GM12878 (cell line): ENCODE measurements around the gene PYGB. TPM values are rescaled to one million over a fixed set of nuclear protein-coding genes. Genes with fewer than 3 reads are reported as not detected.

Experiments used
- ATAC-seq: fragments of 200-7000 bp; cut with Tn5 transposase; 3 replicates; pipeline ENCODE4 v1.9.1; 2020; ENCODE audit warnings: mild to moderate bottlenecking, moderate library complexity
- BruUV-seq: library from RNA; stranded (reverse); fragments of 400-500 nt; replicated peaks from 2 replicates; lab custom pipeline; 2021; lab: Mats Ljungman, UMichigan
- CTCF ChIA-PET: fragments of 300-600 bp; sonication (Branson Sonifier 250); formaldehyde crosslinking; extraction: SDS; loops from one replicate; lab custom pipeline; 2021; ENCODE audit warnings: inconsistent platforms; lab: Yijun Ruan, JAX
- POLR2A ChIA-PET: fragments of 350-600 bp; formaldehyde crosslinking; extraction: SDS; loops from one replicate; lab custom pipeline; 2021; ENCODE audit warnings: inconsistent platforms; lab: Charles Lee
- RAD21 ChIA-PET: fragments of 300-600 bp; sonication (Branson Sonifier 250); formaldehyde crosslinking; loops from one replicate; lab custom pipeline; 2023; ENCODE audit warnings: antibody characterized with exemption; ENCODE audit not compliant: unreplicated experiment; lab: Charles Lee
- SMC1A ChIA-PET: fragments of 300-600 bp; sonication (Branson Sonifier 250); formaldehyde crosslinking; loops from one replicate; lab custom pipeline; 2023; ENCODE audit not compliant: unreplicated experiment, uncharacterized antibody; lab: Charles Lee
- DNase-seq: peaks from one replicate; pipeline ENCODE4 v3.0.0-alpha.2; 2011; ENCODE audit warnings: low read depth, low spot score
- FAIRE-seq: peaks from 3 replicates; lab custom pipeline; 2011; peaks lifted over from hg19 to GRCh38; lab: Jason Lieb, UNC
- H2AFZ ChIP-seq: 2 replicates; pipeline ENCODE4 v1.6.0; 2011; ENCODE audit warnings: low read depth, low read length, control low read depth; ENCODE audit not compliant: control insufficient read depth
- H3K27ac ChIP-seq: 2 replicates; pipeline ENCODE4 v1.5.1; 2011; ENCODE audit warnings: control low read depth; ENCODE audit not compliant: control insufficient read depth, insufficient read depth
- H3K27me3 ChIP-seq, 2 experiments: replicated peaks in 1 of 2; 2 replicates each; pipeline versions ENCODE4 v1.6.0 to v1.6.1; 2011; ENCODE audit warnings: low read length in 1 of 2; ENCODE audit not compliant: control insufficient read depth in 2 of 2, insufficient read depth in 2 of 2
- H3K36me3 ChIP-seq, 2 experiments: 2 replicates each; pipeline ENCODE4 v1.5.1; 2011; ENCODE audit warnings: low read length in 1 of 2; ENCODE audit not compliant: control insufficient read depth in 2 of 2, insufficient read depth in 2 of 2
- H3K4me1 ChIP-seq: 2 replicates; pipeline ENCODE4 v1.6.1; 2011; ENCODE audit warnings: mild to moderate bottlenecking, low read length, moderate library complexity, mixed read lengths; ENCODE audit not compliant: control insufficient read depth, insufficient read depth
- H3K4me2 ChIP-seq: 2 replicates; pipeline ENCODE4 v1.6.0; 2011; ENCODE audit warnings: control low read depth; ENCODE audit not compliant: control insufficient read depth, insufficient read depth
- H3K4me3 ChIP-seq: fragments of 200-600 bp; sonication (generic); 2 replicates; pipeline ENCODE4 v1.5.1; 2016
- H3K79me2 ChIP-seq: 2 replicates; pipeline ENCODE4 v1.6.0; 2011; ENCODE audit warnings: low read length; ENCODE audit not compliant: control insufficient read depth, insufficient read depth
- H3K9ac ChIP-seq: 2 replicates; pipeline ENCODE4 v1.8.0; 2011; ENCODE audit warnings: low read length, control low read depth, mixed read lengths; ENCODE audit not compliant: control insufficient read depth, insufficient read depth
- H3K9me3 ChIP-seq: replicated peaks from 3 replicates; pipeline ENCODE4 v1.5.1; 2011; ENCODE audit warnings: mild to moderate bottlenecking, low read length; ENCODE audit not compliant: control insufficient read depth, insufficient read depth
- H4K20me1 ChIP-seq: 2 replicates; pipeline ENCODE4 v1.6.0; 2011; ENCODE audit not compliant: control insufficient read depth, insufficient read depth
- EP300 ChIP-seq, 2 experiments: fragments of 150-350 bp in 1 of 2; IDR thresholded peaks; 2 replicates each; pipeline ENCODE4 v1.6.1; 2011 to 2012; ENCODE audit warnings: low read depth in 2 of 2, low read length in 2 of 2, borderline replicate concordance in 1 of 2, improper control_type of control experiment in 1 of 2, inconsistent platforms in 1 of 2; ENCODE audit not compliant: control insufficient read depth in 1 of 2
- KLF5 ChIP-seq: fragments of 450-650 bp; IDR thresholded peaks from 2 replicates; pipeline ENCODE4 v1.6.1; 2014; ENCODE audit warnings: mild to moderate bottlenecking; ENCODE audit not compliant: partially characterized antibody
- TBL1XR1 ChIP-seq: IDR thresholded peaks from 2 replicates; pipeline ENCODE4 v1.6.1; 2012; ENCODE audit warnings: low read depth, low read length, improper control_type of control experiment
- ZZZ3 ChIP-seq: IDR thresholded peaks from 2 replicates; pipeline ENCODE4 v1.6.1; 2011; ENCODE audit warnings: low read depth; ENCODE audit not compliant: control insufficient read depth, insufficient read length
- WGBS: methylation state at CpG from one replicate; pipeline ENCODE4 v1.1.6; 2016; ENCODE audit warnings: low lambda C conversion rate; ENCODE audit not compliant: insufficient replicate concordance, insufficient coverage; ENCODE audit errors: missing lambda C conversion rate; 5-methylcytosine and 5-hydroxymethylcytosine counted together
- in situ Hi-C: fragments of 300-500 bp; cut with MboI; formaldehyde crosslinking; loops from 9 replicates; pipeline ENCODE4 v1.14.3; 2018; ENCODE audit warnings: mixed read lengths
- intact Hi-C: fragments of 100-400 bp; cut with micrococcal nuclease; formaldehyde crosslinking; loops from one replicate; pipeline ENCODE4 v1.14.2; 2022; ENCODE audit not compliant: unreplicated experiment
- polyA plus RNA-seq, 11 experiments: library from polyadenylated mRNA; depleted of rRNA in 4 of 11; unstranded in 6 of 11; stranded (reverse) in 5 of 11; fragments of >200 nt; fragmentation: Nextera tagmentation in 4 of 11; fragmentation: Illumina TruSeq in 1 of 11; extraction: Ambion mirVana in 4 of 11; extraction: Trizol in 1 of 11; gene quantifications; 1 replicate in 1 of 11; 2 replicates in 10 of 11; pipeline versions ENCODE4 v1.2.1 to v1.2.3, GENCODE V29; 2011 to 2016; ENCODE audit warnings: inconsistent platforms in 2 of 11, missing spikeins in 2 of 11, low read depth in 1 of 11
- total RNA-seq, 4 experiments: library from RNA; depleted of rRNA in 3 of 4; stranded (reverse); fragments of >200 nt in 3 of 4; fragmentation: Illumina TruSeq in 1 of 4; extraction: Trizol in 1 of 4; gene quantifications; 2 replicates each; pipeline versions ENCODE4 v1.2.1 to v1.2.3, GENCODE V29; 2013 to 2021
- TF ChIP-seq, protein P1 (sequence below): fragments of 450-650 bp; IDR thresholded peaks from 2 replicates; pipeline ENCODE4 v1.6.1; 2017; ENCODE audit warnings: mild to moderate bottlenecking, low read depth, inconsistent platforms; ENCODE audit not compliant: poor library complexity, severe bottlenecking

Gene PYGB
- total and polyA plus RNA-seq, 10 of the 15 experiments (the other 5 are each of a cell fraction or from before 2014, with no cell fraction given), result 0.34 to 33.5 (median 21.8) TPM

DNA sequence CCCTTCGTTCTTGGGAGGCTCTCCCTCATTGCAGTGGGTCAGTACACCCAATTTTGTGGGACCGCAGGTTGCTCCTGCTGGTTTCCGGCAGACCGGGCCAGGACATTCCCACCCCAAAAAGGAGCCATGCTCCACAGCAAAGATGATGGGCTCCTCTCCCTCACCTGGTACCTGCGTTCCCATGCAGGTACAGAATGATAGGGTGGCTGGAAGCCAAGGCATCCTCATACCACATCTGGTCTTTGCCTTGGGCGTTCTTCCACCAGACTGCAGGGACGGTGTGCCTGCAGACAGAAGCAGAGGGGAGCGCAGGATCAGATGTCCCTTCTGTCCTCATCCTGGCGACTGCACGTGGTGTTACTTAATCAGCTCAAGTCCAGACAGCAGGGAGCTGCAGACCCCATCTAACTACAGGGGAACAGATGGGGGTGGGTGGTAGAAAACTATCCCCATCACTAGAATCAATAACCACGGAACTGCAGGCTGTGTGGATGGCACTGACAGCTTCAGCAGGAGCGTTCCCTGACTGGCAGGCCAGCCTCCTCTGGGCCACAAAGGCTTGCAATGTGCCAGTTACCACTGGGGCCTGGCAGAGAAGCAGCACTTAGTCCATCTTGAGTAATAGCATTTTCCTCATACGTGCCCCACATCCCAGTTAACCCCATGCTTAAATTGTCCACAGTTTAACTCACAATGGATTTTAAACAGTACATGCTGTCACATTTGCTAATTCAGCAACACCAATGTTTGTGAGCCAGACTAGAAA, 72.3 kb downstream of the PYGB start:
- DNase-seq (no peak), ATAC-seq (no peak), FAIRE-seq (no peak)
- no peak overlapping the region for H3K4me2 ChIP-seq
- H4K20me1 ChIP-seq, result no peaks in the 10 kb centered on the region
- in situ Hi-C loops (no loop called here), intact Hi-C loops (no loop called here)
- CTCF ChIA-PET, result interaction anchor here (1.8 kb wide), 1 partner anchor 77 kb away, joined by 6 read pairs; no protein-coding TSS in a partner anchor
- H3K36me3 ChIP-seq, result peaks cover 16% of the 10 kb centered on the region in 2 experiments
- RAD21 ChIA-PET, result interaction anchor here (0.6 to 1.6 kb wide), 4 partner anchors 9 to 78 kb away, joined by 3 to 7 read pairs (median 4); no protein-coding TSS in a partner anchor
- H3K27me3 ChIP-seq, result no peaks in the 10 kb centered on the region
- POLR2A ChIA-PET, result no interaction called here
- peaks cover 40% of the 10 kb centered on the region for H3K4me1 ChIP-seq
- SMC1A ChIA-PET, result interaction anchor here (0.6 to 5.1 kb wide), 3 partner anchors 26 to 323 kb away, joined by 3 to 23 read pairs (median 4); no protein-coding TSS in a partner anchor
- peaks cover 16% of the 10 kb centered on the region for H3K79me2 ChIP-seq
- WGBS, result 88% methylated on average over 13 of the region's 13 CpGs
- peak overlapping the region; percentile 93 for H3K27ac ChIP-seq
- no TSS peak for BruUV-seq
- no peak overlapping the region for H2AFZ ChIP-seq
- H3K4me3 ChIP-seq, result no peak overlapping the region
- H3K9ac ChIP-seq, result no peak overlapping the region
- no peaks in the 10 kb centered on the region for H3K9me3 ChIP-seq
- TF ChIP-seq, protein P1, sequence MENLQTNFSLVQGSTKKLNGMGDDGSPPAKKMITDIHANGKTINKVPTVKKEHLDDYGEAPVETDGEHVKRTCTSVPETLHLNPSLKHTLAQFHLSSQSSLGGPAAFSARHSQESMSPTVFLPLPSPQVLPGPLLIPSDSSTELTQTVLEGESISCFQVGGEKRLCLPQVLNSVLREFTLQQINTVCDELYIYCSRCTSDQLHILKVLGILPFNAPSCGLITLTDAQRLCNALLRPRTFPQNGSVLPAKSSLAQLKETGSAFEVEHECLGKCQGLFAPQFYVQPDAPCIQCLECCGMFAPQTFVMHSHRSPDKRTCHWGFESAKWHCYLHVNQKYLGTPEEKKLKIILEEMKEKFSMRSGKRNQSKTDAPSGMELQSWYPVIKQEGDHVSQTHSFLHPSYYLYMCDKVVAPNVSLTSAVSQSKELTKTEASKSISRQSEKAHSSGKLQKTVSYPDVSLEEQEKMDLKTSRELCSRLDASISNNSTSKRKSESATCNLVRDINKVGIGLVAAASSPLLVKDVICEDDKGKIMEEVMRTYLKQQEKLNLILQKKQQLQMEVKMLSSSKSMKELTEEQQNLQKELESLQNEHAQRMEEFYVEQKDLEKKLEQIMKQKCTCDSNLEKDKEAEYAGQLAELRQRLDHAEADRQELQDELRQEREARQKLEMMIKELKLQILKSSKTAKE, result no peak
- TF ChIP-seq EP300 (IDR thresholded peaks at IDR 0.05; ENCODE audit: borderline replicate concordance in 1 of 2, control insufficient read depth in 1 of 2, low read depth in 2 of 2, low read length in 2 of 2) (no peak), TBL1XR1 (no peak), KLF5 (no peak), ZZZ3 (no peak)
- TF ChIP-seq, all 136 proteins: peak for 0
